ENCODE results near the gene GNG4. TPM values are rescaled to one million over a fixed set of nuclear protein-coding genes. Genes with fewer than 3 reads are reported as not detected.

GNG4 gene
- total RNA-seq, 1 experiment from 2014 or later: 34.4 TPM

DNA sequence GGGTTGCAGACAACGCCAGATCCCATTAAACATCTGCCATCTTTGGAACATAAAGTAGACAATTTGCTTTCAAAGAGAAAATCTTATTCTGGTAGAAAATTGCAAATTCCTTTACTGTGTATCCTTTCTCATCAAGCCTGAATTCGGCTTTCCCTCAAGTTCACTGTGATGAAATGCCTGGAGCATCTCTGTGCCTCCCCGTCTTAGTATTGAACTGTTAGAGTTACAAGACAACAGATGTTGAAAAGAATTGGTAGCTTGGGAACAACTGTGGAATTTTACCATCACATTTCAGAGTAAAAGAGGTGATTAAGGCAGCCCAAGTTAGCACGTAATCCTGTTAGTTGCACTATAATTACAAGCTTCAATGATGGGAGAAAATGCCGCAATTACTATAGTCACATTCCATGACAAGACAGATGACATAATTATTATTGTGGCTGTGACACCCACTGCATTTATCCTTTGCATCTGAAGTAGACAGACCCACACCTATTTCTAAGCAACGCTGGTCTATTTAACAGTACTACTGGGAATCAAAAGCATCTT, 90.9 kb downstream of the GNG4 start:
- H4K5ac ChIP-seq (ENCODE audit: insufficient read length, low read depth, low read length): no peak overlapping the region
- WGBS (ENCODE audit: extremely low coverage, insufficient read length, low lambda C conversion rate): no CpG with 5 or more reads among the region's 6 CpGs

More for the DNA sequence above, 90.9 kb downstream of the GNG4 start:
- Histone ChIP-seq H2BK15ac (ENCODE audit: low read depth, low read length) (no peak overlapping the region), H3K79me2 (ENCODE audit: insufficient read depth, low read length) (no peaks in the 10 kb centered on the region), H4K8ac (replicated peaks; ENCODE audit: insufficient read length, low read depth, low read length) (no peak overlapping the region), H3K23me2 (ENCODE audit: insufficient read length, low read depth, low read length, poor library complexity, severe bottlenecking) (no peaks in the 10 kb centered on the region), H4K91ac (ENCODE audit: insufficient read length, low read depth, low read length) (no peak overlapping the region), H3K9ac (ENCODE audit: extremely low read depth, insufficient read length, low read length) (no peak overlapping the region), H3K27me3 (ENCODE audit: insufficient read depth, low read length) (no peaks in the 10 kb centered on the region), H3K14ac (ENCODE audit: insufficient read depth, low read length) (no peak overlapping the region), H3K18ac (ENCODE audit: insufficient read length, low read depth, low read length) (no peak overlapping the region), H3K27ac (ENCODE audit: insufficient read length, low read depth, low read length) (no peak overlapping the region), H2BK12ac (ENCODE audit: insufficient read length, low read depth, low read length) (no peak overlapping the region), H3K4me2 (ENCODE audit: insufficient read depth, insufficient read length, low read length) (no peak overlapping the region), H3K9me3 (ENCODE audit: control insufficient read depth, low read depth, low read length) (no peaks in the 10 kb centered on the region), H3K79me1 (ENCODE audit: insufficient read depth, low read depth, low read length, poor library complexity, severe bottlenecking) (no peaks in the 10 kb centered on the region), H3T11ph (ENCODE audit: low read length) (no peak overlapping the region), H2BK120ac (ENCODE audit: low read depth, low read length, poor library complexity, severe bottlenecking) (no peak overlapping the region), H3K23ac (ENCODE audit: insufficient read length, low read depth, low read length) (no peak overlapping the region), H2AFZ (ENCODE audit: low read length) (no peak overlapping the region), H2AK5ac (ENCODE audit: insufficient read length, low read length) (no peak overlapping the region), H2BK5ac (ENCODE audit: insufficient read length, low read length) (no peak overlapping the region), H3K56ac (ENCODE audit: insufficient read length, low read depth, low read length) (no peak overlapping the region), H2BK20ac (ENCODE audit: low read depth, low read length, poor library complexity, severe bottlenecking) (no peak overlapping the region), H3K4me1 (ENCODE audit: insufficient read depth, low read length) (no peaks in the 10 kb centered on the region), H3K4ac (ENCODE audit: low read depth, low read length) (no peak overlapping the region), H4K20me1 (ENCODE audit: control insufficient read depth, insufficient read depth, insufficient read length) (no peaks in the 10 kb centered on the region)
- no peaks in the 10 kb centered on the region for H3K9me3 Mint-ChIP-seq
- DNase-seq: no peak
- H3K36me3 Mint-ChIP-seq (ENCODE audit: insufficient read depth in 1 of 3, low read depth in 3 of 3): peaks cover 3 to 6% (median 5%) of the 10 kb centered on the region in 3 experiments
- H3K4me3 Mint-ChIP-seq: no peak overlapping the region
- H3K27ac Mint-ChIP-seq: no peak overlapping the region
- TF ChIP-seq CTCF (conservative IDR thresholded peaks at IDR 0.05): no peak
- no peaks in the 10 kb centered on the region; a peak in 1 of 4 replicates for H3K4me1 Mint-ChIP-seq
- no peaks in the 10 kb centered on the region for H3K27me3 Mint-ChIP-seq (ENCODE audit: low read depth)
